Lower leg skin (tissue), 4 donors: ENCODE data around the gene IL1R2. TPM values are rescaled to one million over a fixed set of nuclear protein-coding genes. Genes with fewer than 3 reads are reported as not detected.

Experiments
- DNase-seq, 2 donors: peaks; one replicate each; pipeline ENCODE4 v3.0.0-alpha.2; 2019; ENCODE audit warnings: low spot score in 2 of 2
- H3K4me3 ChIP-seq: fragments of 200-600 bp; sonication (generic); 2 replicates; pipeline ENCODE4 v1.5.1; 2017; ENCODE audit warnings: mild to moderate bottlenecking, low read depth; ENCODE audit not compliant: poor library complexity, severe bottlenecking
- POLR2A ChIP-seq, 2 donors: fragments of 450-650 bp; IDR thresholded peaks; one replicate each; pipeline ENCODE4 v1.6.1; 2016 to 2017; ENCODE audit warnings: antibody characterized with exemption in 2 of 2, mild to moderate bottlenecking in 1 of 2, moderate library complexity in 1 of 2
- WGBS, 2 donors: methylation state at CpG; one replicate each; pipeline ENCODE4 v1.1.5; 2018; 5-methylcytosine and 5-hydroxymethylcytosine counted together
- intact Hi-C: fragments of 100-400 bp; cut with DNase I; formaldehyde crosslinking; loops from one replicate; pipeline ENCODE4 v1.15.0; 2023; ENCODE audit warnings: low total_unique reads
- total RNA-seq, 4 donors: library from RNA; depleted of rRNA; stranded (reverse); fragments of >200 nt; gene quantifications; one replicate each; pipeline ENCODE4 v1.1.0, GENCODE V29; 2016
- TF ChIP-seq, protein P1 (sequence below), 3 donors: fragments of 450-650 bp; IDR thresholded peaks; one replicate each; pipeline ENCODE4 v1.5.1; 2016; ENCODE audit warnings: antibody characterized with exemption in 3 of 3, mild to moderate bottlenecking in 3 of 3, moderate library complexity in 2 of 3

IL1R2 gene, protein sequence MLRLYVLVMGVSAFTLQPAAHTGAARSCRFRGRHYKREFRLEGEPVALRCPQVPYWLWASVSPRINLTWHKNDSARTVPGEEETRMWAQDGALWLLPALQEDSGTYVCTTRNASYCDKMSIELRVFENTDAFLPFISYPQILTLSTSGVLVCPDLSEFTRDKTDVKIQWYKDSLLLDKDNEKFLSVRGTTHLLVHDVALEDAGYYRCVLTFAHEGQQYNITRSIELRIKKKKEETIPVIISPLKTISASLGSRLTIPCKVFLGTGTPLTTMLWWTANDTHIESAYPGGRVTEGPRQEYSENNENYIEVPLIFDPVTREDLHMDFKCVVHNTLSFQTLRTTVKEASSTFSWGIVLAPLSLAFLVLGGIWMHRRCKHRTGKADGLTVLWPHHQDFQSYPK
- total RNA-seq: 100 to 1,000 TPM in 1 of 4 donors, 10 to 100 TPM in 3; 58.4 to 106 (median 68.7) TPM

DNA sequence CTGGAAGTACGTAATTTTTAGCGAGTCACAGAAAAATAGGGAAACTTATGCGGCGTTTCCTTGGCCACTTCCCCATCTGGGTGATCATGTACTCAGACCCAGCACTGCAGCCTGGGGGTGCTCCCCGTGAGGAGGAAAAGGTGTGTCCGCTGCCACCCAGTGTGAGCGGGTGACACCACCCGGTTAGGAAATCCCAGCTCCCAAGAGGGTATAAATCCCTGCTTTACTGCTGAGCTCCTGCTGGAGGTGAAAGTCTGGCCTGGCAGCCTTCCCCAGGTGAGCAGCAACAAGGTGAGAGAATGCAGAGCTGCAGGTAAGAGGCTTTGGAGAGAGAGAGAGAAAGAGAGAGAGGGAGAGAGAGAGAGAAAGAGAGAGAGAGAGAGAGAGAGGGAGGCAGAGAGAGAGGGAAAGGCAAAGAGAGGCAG, at the start of gene IL1R2:
IL1R2 (plus strand) TSS at position 240 of the 425 bp plus-strand sequence. CDS start 16,616 bp downstream, outside the sequence.
- TF ChIP-seq POLR2A (IDR thresholded peaks at IDR 0.05): no peak
- TF ChIP-seq, protein P1, sequence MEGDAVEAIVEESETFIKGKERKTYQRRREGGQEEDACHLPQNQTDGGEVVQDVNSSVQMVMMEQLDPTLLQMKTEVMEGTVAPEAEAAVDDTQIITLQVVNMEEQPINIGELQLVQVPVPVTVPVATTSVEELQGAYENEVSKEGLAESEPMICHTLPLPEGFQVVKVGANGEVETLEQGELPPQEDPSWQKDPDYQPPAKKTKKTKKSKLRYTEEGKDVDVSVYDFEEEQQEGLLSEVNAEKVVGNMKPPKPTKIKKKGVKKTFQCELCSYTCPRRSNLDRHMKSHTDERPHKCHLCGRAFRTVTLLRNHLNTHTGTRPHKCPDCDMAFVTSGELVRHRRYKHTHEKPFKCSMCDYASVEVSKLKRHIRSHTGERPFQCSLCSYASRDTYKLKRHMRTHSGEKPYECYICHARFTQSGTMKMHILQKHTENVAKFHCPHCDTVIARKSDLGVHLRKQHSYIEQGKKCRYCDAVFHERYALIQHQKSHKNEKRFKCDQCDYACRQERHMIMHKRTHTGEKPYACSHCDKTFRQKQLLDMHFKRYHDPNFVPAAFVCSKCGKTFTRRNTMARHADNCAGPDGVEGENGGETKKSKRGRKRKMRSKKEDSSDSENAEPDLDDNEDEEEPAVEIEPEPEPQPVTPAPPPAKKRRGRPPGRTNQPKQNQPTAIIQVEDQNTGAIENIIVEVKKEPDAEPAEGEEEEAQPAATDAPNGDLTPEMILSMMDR (IDR thresholded peaks at IDR 0.05): no peak
- H3K4me3 ChIP-seq: no peak within 1 kb of the TSS
- WGBS, 2 donors: 37 to 59% methylated on average over 5 to 8 of the region's 8 CpGs
- no peak for DNase-seq
- intact Hi-C loops: no loop called here

- H3K4me3 ChIP-seq: no peak overlapping the region
- TF ChIP-seq, protein P1 (IDR thresholded peaks at IDR 0.05): no peak
- no peak for TF ChIP-seq POLR2A (IDR thresholded peaks at IDR 0.05)
- 57 to 77% methylated on average over 3 of the region's 3 CpGs for WGBS, 2 donors
- intact Hi-C loops: no loop called here
- no peak for DNase-seq
Measured at GRCh38 chr2:101942851-101943250, 48.9 kb upstream of the IL1R2 start.

GRCh38 chr2:101946372-101947039, 45.3 kb upstream of the IL1R2 start:
- DNase-seq: no peak
- 36 to 59% methylated on average over 3 of the region's 3 CpGs for WGBS, 2 donors
- no peak overlapping the region for H3K4me3 ChIP-seq
- TF ChIP-seq POLR2A (IDR thresholded peaks at IDR 0.05): no peak
- intact Hi-C loops: no loop called here

DNA sequence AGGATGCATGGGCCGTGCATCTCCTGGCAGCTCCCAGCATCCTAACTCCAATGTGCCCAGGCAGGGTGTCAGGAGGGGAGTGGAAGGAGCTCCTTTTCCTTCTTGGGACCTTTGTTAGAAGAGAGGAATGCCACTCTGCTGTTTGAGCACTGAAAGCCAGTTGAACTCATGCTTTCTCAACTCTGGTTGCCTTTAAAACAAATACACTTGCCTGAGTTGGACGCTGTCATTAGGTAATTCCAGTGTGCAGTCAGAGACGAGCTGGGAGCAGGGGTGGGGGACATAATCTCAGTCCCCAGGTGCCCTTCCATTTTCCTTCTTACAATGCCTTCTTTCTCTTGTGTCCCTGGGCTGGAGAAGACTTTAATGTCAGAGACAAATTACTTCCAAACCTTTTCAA, 44.4 kb upstream of the IL1R2 start:
- 84 to 88% methylated on average over 3 of the region's 3 CpGs for WGBS, 2 donors
- intact Hi-C loops: no loop called here
- no peak for TF ChIP-seq POLR2A (IDR thresholded peaks at IDR 0.05)
- TF ChIP-seq, protein P1 (IDR thresholded peaks at IDR 0.05): no peak

DNA sequence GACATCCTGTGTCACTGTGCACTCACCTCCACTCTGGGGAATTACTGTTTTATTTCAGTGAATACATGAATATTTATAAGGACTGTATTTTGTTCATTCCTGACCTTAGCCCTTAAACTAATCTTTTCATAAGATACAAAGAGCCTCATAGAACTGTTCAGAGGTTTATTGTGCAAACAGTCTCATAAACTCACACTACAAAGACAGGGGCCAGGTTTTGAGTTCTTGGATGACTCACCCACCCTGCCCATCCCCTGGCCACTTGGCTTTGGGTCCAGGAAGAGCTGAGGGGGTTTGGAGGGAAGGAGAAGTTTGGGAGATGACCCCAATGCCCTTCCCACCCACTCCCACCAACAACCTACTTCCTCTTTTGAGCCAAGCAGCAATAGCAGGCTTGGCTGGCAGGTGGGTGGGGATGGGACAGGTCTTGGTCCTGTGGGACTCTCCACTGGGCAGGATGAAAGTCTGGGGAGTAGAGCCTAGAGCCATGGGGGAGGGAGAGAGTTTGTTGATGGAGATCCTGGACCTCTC, 43.1 kb upstream of the IL1R2 start:
- intact Hi-C loops: no loop called here
- H3K4me3 ChIP-seq: no peak overlapping the region

More for the DNA sequence above, 44.4 kb upstream of the IL1R2 start:
- H3K4me3 ChIP-seq: no peak overlapping the region
- DNase-seq: no peak

More for the DNA sequence above, 43.1 kb upstream of the IL1R2 start:
- no peak for DNase-seq
- TF ChIP-seq POLR2A (IDR thresholded peaks at IDR 0.05): no peak
- TF ChIP-seq, protein P1 (IDR thresholded peaks at IDR 0.05): no peak
